Transverse colon (tissue), 4 donors: ENCODE data around the gene FRMD3. TPM values are rescaled to one million over a fixed set of nuclear protein-coding genes. Genes with fewer than 3 reads are reported as not detected.
"Not testable (repeated sequence)": the region's sequence is repeated elsewhere in the genome, so short reads cannot be mapped to it uniquely, and the experiment has no call there.

Source experiments
- DNase-seq: peaks from one replicate; pipeline ENCODE4 v3.0.0-alpha.2; 2019
- H3K27ac ChIP-seq, 4 donors: fragments of 200-600 bp; sonication (generic); 2 replicates each; pipeline ENCODE4 v1.5.1; 2016 to 2018; ENCODE audit warnings: inconsistent platforms in 4 of 4
- H3K27me3 ChIP-seq: fragments of 200-600 bp; sonication (generic); 2 replicates; pipeline ENCODE4 v1.5.1; 2017; ENCODE audit warnings: inconsistent platforms
- H3K36me3 ChIP-seq, 4 donors: fragments of 200-600 bp; sonication (generic); 2 replicates each; pipeline ENCODE4 v1.5.1; 2017 to 2019; ENCODE audit warnings: inconsistent platforms in 4 of 4
- H3K4me1 ChIP-seq, 4 donors: fragments of 200-600 bp; sonication (generic); 2 replicates each; pipeline ENCODE4 v1.5.1; 2017 to 2020; ENCODE audit warnings: inconsistent platforms in 4 of 4
- H3K4me3 ChIP-seq, 4 donors: fragments of 200-600 bp; sonication (generic); 1 replicate in 1 of 4; 2 replicates in 3 of 4; pipeline versions ENCODE4 v1.5.1 to v1.6.1; 2017 to 2019; ENCODE audit warnings: inconsistent platforms in 4 of 4
- H3K9me3 ChIP-seq, 2 donors: fragments of 200-600 bp; sonication (generic); 2 replicates each; pipeline ENCODE4 v1.5.1; 2017 to 2019; ENCODE audit warnings: inconsistent platforms in 2 of 2
- EP300 ChIP-seq: sonication (generic); formaldehyde crosslinking; IDR thresholded peaks from one replicate; pipeline ENCODE4 v1.6.1; 2017; ENCODE audit warnings: antibody characterized with exemption, low read depth
- POLR2A ChIP-seq: fragments of 450-650 bp; IDR thresholded peaks from one replicate; pipeline ENCODE4 v1.6.1; 2016; ENCODE audit warnings: antibody characterized with exemption, mild to moderate bottlenecking, moderate library complexity
- POLR2AphosphoS5 ChIP-seq, 3 donors: sonication (generic); formaldehyde crosslinking; IDR thresholded peaks; one replicate each; pipeline ENCODE4 v1.6.1; 2016; ENCODE audit warnings: antibody characterized with exemption in 3 of 3
- WGBS, 2 donors: methylation state at CpG; one replicate each; pipeline ENCODE4 v1.1.5; 2018; ENCODE audit warnings: low coverage in 1 of 2; 5-methylcytosine and 5-hydroxymethylcytosine counted together
- in situ Hi-C, 4 donors: fragments of 200-750 bp; cut with MboI; loops; one replicate each; pipeline versions ENCODE4 v1.15.0 to v1.15.1; 2017; ENCODE audit warnings: low sequenced_read_pairs in 3 of 4, low pct_ligation_motif_present in 1 of 4, low pct_unique_long_range_greater_than_20kb in 1 of 4
- intact Hi-C: fragments of 100-400 bp; cut with DNase I; formaldehyde crosslinking; loops from one replicate; pipeline ENCODE4 v1.15.1; 2023; ENCODE audit warnings: low total_unique reads
- total RNA-seq, 4 donors: library from RNA; depleted of rRNA; stranded (reverse); fragments of >200 nt; gene quantifications; one replicate each; pipeline ENCODE4 v1.1.0, GENCODE V29; 2016
- TF ChIP-seq, protein P1 (sequence below), 5 experiments: fragments of 200-600 bp in 3 of 5; fragments of 450-650 bp in 2 of 5; sonication (generic) in 3 of 5; IDR thresholded peaks; 1 replicate in 2 of 5; 2 replicates in 3 of 5; pipeline ENCODE4 v1.5.1; 2016 to 2017; ENCODE audit warnings: antibody characterized with exemption in 5 of 5, inconsistent platforms in 3 of 5, mild to moderate bottlenecking in 2 of 5, moderate library complexity in 1 of 5

Gene FRMD3
- total RNA-seq, 4 donors from 2014 or later: 5.8 to 37.0 (median 18.1) TPM

DNA sequence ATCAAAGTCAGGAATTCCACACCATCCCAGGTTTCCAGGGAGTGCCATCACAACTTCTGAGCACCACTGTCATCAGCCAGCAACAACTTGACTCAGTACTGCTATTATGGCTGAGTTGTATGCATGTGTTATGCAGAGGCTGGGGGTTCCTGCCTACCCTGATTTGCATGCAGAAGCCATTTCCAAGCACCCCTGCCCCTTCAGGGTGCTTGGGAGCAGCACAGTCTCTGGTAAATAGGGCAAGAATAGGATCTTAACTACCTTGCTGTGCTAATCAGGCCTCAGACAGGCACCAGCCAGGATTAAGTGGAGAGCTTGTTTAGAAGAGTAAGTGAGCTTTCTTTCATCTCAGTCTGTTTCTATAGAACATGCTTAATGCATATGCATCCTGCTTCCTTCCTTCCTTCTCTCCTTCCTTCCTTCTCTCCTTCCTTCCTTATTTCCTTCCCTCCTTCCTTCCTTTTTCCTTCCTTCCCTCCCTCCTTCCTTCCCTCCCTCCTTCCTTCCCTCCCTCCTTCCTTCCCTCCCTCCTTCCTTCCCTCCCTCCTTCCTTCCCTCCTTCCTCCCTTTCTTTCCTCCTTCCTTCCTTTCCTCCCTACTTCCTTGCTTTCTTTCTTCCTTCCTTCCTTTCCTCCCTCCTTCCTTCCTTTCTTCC lies 175.7 kb downstream of the FRMD3 start:
- Histone ChIP-seq H3K36me3 (no peaks in the 10 kb centered on the region), H3K9me3 (no peaks in the 10 kb centered on the region), H3K27me3 (no peaks in the 10 kb centered on the region), H3K4me1 (no peaks in the 10 kb centered on the region), H3K4me3 (no peak overlapping the region), H3K27ac (no peak overlapping the region)
- in situ Hi-C loops: no loop called here
- DNase-seq: no peak
- intact Hi-C loops: no loop called here
- TF ChIP-seq, protein P1, sequence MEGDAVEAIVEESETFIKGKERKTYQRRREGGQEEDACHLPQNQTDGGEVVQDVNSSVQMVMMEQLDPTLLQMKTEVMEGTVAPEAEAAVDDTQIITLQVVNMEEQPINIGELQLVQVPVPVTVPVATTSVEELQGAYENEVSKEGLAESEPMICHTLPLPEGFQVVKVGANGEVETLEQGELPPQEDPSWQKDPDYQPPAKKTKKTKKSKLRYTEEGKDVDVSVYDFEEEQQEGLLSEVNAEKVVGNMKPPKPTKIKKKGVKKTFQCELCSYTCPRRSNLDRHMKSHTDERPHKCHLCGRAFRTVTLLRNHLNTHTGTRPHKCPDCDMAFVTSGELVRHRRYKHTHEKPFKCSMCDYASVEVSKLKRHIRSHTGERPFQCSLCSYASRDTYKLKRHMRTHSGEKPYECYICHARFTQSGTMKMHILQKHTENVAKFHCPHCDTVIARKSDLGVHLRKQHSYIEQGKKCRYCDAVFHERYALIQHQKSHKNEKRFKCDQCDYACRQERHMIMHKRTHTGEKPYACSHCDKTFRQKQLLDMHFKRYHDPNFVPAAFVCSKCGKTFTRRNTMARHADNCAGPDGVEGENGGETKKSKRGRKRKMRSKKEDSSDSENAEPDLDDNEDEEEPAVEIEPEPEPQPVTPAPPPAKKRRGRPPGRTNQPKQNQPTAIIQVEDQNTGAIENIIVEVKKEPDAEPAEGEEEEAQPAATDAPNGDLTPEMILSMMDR (IDR thresholded peaks at IDR 0.05): no peak
- TF ChIP-seq EP300 (no peak), POLR2AphosphoS5 (IDR thresholded peaks at IDR 0.05) (no peak), POLR2A (no peak)

DNA sequence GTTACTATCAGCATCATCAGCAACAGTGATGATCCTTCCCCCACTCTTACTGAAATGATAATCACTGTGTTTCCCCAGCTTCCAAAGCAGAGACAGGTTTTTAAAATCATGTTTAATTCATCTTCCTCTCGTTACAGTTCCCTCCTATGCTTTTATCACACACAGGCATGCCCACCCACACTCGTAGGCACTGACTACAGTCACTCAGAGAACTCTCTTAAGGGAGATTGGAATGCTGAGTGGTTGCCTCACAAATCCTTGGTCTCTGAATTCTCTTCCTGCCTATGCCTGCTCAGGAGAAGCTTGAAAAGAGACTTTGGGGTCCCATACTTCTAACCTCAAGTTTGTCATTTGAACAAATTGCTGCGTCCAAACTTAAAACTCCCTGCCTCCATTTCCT lies 179.2 kb downstream of the FRMD3 start:
- no peak for DNase-seq
- no peak for TF ChIP-seq POLR2A
- TF ChIP-seq POLR2AphosphoS5 (IDR thresholded peaks at IDR 0.05): no peak
- TF ChIP-seq, protein P1 (IDR thresholded peaks at IDR 0.05): no peak
- TF ChIP-seq EP300: no peak
- in situ Hi-C loops: no loop called here
- Histone ChIP-seq H3K36me3 (no peaks in the 10 kb centered on the region), H3K27ac (no peak overlapping the region), H3K4me1 (no peaks in the 10 kb centered on the region), H3K4me3 (no peak overlapping the region), H3K27me3 (no peaks in the 10 kb centered on the region), H3K9me3 (no peaks in the 10 kb centered on the region)
- intact Hi-C loops: no loop called here
- 83% methylated on average over 3 of the region's 3 CpGs; no CpG with 5 or more reads in 1 of the 2 donors for WGBS, 2 donors

DNA sequence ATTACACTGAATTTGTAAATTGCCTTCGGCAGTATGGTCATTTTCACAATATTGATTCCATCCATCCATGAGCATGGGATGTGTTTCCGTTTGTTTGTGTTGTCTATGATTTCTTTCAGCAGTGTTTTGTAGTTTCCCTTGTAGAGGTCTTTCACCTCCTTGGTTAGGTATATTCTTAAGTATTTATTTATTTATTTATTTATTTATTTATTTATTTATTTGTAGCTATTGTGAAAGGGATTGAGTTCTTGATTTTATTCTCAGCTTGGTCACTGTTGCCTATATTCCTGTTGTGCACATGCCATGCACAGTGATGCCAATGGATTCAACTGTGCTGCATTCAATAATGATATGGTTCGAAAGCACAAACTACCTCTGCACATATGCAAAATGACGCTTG lies 179.7 kb downstream of the FRMD3 start:
- in situ Hi-C loops, intact Hi-C loops: not testable (repeated sequence)

DNA sequence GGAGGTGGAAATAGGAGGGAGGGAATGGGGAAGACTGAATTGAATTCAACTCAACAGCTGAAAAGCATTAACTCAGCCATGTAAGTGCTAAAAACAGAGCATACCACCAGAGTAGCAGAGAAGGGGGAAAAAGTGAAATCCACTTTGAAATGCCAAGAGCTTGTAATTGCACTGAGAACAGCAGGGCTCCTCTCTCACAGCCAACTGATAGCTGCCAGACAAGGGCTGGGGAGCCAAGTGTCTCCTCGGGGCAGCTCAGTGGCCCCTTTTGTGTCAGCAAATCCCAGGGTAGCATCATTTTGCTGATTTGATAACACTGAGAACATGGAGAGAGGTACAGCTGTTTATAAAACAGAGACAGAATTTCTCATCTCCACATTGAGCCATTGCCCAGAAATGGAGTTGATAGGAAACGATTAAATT lies 182.5 kb downstream of the FRMD3 start:
- in situ Hi-C loops: no loop called here
- no peaks in the 10 kb centered on the region for H3K36me3 ChIP-seq
- H3K4me3 ChIP-seq: no peak overlapping the region
- H3K27me3 ChIP-seq: no peaks in the 10 kb centered on the region
- 54 to 75% methylated on average over 1 to 2 of the region's 2 CpGs for WGBS, 2 donors
- TF ChIP-seq POLR2A (no peak), POLR2AphosphoS5 (IDR thresholded peaks at IDR 0.05) (no peak), EP300 (no peak)
- TF ChIP-seq, protein P1 (IDR thresholded peaks at IDR 0.05): no peak
- DNase-seq: no peak
- no peaks in the 10 kb centered on the region for H3K9me3 ChIP-seq
- peak overlapping the region in 1 of 4 donors; percentile 43 for H3K27ac ChIP-seq
- intact Hi-C loops: no loop called here
- no peaks in the 10 kb centered on the region for H3K4me1 ChIP-seq

More for the DNA sequence above, 179.7 kb downstream of the FRMD3 start:
- H3K4me1 ChIP-seq, H3K36me3 ChIP-seq, H3K9me3 ChIP-seq, DNase-seq, H3K27me3 ChIP-seq, H3K27ac ChIP-seq, H3K4me3 ChIP-seq: not testable (repeated sequence)
- 94 to 100% methylated on average over 2 to 4 of the region's 4 CpGs for WGBS, 2 donors

DNA sequence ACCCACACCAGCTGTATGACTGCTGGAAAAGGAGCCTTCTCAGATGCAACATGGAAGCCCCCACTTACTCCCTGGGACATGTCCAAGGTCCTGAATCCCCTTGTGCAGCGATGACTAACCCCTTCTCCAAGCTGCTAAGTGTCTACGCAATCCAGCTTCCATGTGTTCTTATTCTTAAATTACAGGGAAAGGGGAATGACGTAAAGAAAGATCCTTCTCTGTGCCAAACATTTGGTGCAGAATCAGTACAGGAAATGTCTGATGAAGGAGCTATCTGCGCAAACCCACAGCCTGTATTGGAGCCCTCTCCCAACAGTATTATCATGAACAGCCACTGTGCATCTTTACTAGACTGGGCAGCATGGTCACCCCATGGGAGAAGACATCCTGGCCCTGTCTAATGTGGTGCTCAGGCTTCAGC lies 183.2 kb downstream of the FRMD3 start:
- Histone ChIP-seq H3K27me3 (no peaks in the 10 kb centered on the region), H3K4me3 (no peak overlapping the region), H3K27ac (no peak overlapping the region), H3K4me1 (no peaks in the 10 kb centered on the region), H3K9me3 (no peaks in the 10 kb centered on the region), H3K36me3 (no peaks in the 10 kb centered on the region)
- no peak for DNase-seq
- TF ChIP-seq EP300: no peak
- intact Hi-C loops (no loop called here), in situ Hi-C loops (no loop called here)
- WGBS, 2 donors: 69% methylated on average over 4 of the region's 4 CpGs; no CpG with 5 or more reads in 1 of the 2 donors
